Activated T-cell treated with anti-CD3 and anti-CD28 coated beads, Interleukin-2, amount 50 U/mL, for 24 hours (primary cell): ENCODE measurements around the gene MAST4.

Experiments used
- DNase-seq: peaks from one replicate; pipeline ENCODE4 v3.0.0-alpha.2; 2020
- H3K27ac Mint-ChIP-seq: 2 replicates; pipeline ENCODE4 v1.8.0; 2020; ENCODE audit warnings: mild to moderate bottlenecking, mixed read lengths
- H3K27me3 Mint-ChIP-seq: 2 replicates; pipeline ENCODE4 v1.8.0; 2020; ENCODE audit warnings: mixed read lengths
- H3K36me3 Mint-ChIP-seq: 2 replicates; pipeline ENCODE4 v1.8.0; 2020; ENCODE audit warnings: low read depth, mixed read lengths
- H3K4me1 Mint-ChIP-seq: 2 replicates; pipeline ENCODE4 v1.8.0; 2020; ENCODE audit warnings: low read depth, mixed read lengths
- H3K4me3 Mint-ChIP-seq: 2 replicates; pipeline ENCODE4 v1.8.0; 2020; ENCODE audit warnings: mild to moderate bottlenecking, moderate library complexity, mixed read lengths
- H3K9me3 Mint-ChIP-seq: 2 replicates; pipeline ENCODE4 v1.8.0; 2020; ENCODE audit warnings: mixed read lengths

The MAST4 gene

GRCh38 chr5:67047160-67047559, 451.0 kb downstream of the MAST4 start:
- H3K27me3 Mint-ChIP-seq: no peaks in the 10 kb centered on the region
- H3K27ac Mint-ChIP-seq: no peak overlapping the region
- no peak for DNase-seq
- peaks cover 19% of the 10 kb centered on the region for H3K4me1 Mint-ChIP-seq
- no peaks in the 10 kb centered on the region for H3K9me3 Mint-ChIP-seq
- no peak overlapping the region for H3K4me3 Mint-ChIP-seq
- no peaks in the 10 kb centered on the region for H3K36me3 Mint-ChIP-seq

GRCh38 chr5:67047616-67048015, 451.4 kb downstream of the MAST4 start:
- H3K27ac Mint-ChIP-seq: no peak overlapping the region
- H3K4me1 Mint-ChIP-seq: peaks cover 19% of the 10 kb centered on the region
- no peaks in the 10 kb centered on the region for H3K27me3 Mint-ChIP-seq
- H3K36me3 Mint-ChIP-seq: no peaks in the 10 kb centered on the region
- no peak overlapping the region for H3K4me3 Mint-ChIP-seq
- no peak for DNase-seq
- H3K9me3 Mint-ChIP-seq: no peaks in the 10 kb centered on the region

- Mint-ChIP-seq H3K36me3 (peaks cover 4% of the 10 kb centered on the region), H3K4me1 (peaks cover 19% of the 10 kb centered on the region), H3K4me3 (no peak overlapping the region), H3K9me3 (no peaks in the 10 kb centered on the region), H3K27ac (no peak overlapping the region), H3K27me3 (no peaks in the 10 kb centered on the region)
- no peak for DNase-seq
Measured at GRCh38 chr5:67050125-67050524, 453.9 kb downstream of the MAST4 start.

- no peaks in the 10 kb centered on the region for H3K9me3 Mint-ChIP-seq
- H3K36me3 Mint-ChIP-seq: peaks cover 6% of the 10 kb centered on the region
- no peak overlapping the region for H3K27ac Mint-ChIP-seq
- H3K4me1 Mint-ChIP-seq: peaks cover 19% of the 10 kb centered on the region
- no peak overlapping the region for H3K4me3 Mint-ChIP-seq
- DNase-seq: no peak
- H3K27me3 Mint-ChIP-seq: no peaks in the 10 kb centered on the region
Measured at GRCh38 chr5:67050635-67051034, 454.4 kb downstream of the MAST4 start.

GRCh38 chr5:67051164-67051563, 455.0 kb downstream of the MAST4 start:
- Mint-ChIP-seq H3K36me3 (peaks cover 6% of the 10 kb centered on the region), H3K4me3 (no peak overlapping the region), H3K27ac (no peak overlapping the region), H3K9me3 (no peaks in the 10 kb centered on the region), H3K4me1 (peaks cover 19% of the 10 kb centered on the region), H3K27me3 (no peaks in the 10 kb centered on the region)
- DNase-seq: no peak

GRCh38 chr5:67052034-67052433, 455.8 kb downstream of the MAST4 start:
- peaks cover 6% of the 10 kb centered on the region for H3K36me3 Mint-ChIP-seq
- DNase-seq: no peak

GRCh38 chr5:67053229-67053628, 457.0 kb downstream of the MAST4 start:
- H3K4me1 Mint-ChIP-seq: peaks cover 19% of the 10 kb centered on the region
- no peak overlapping the region for H3K4me3 Mint-ChIP-seq
- H3K27ac Mint-ChIP-seq: no peak overlapping the region
- H3K27me3 Mint-ChIP-seq: no peaks in the 10 kb centered on the region
- no peak for DNase-seq
- no peaks in the 10 kb centered on the region for H3K9me3 Mint-ChIP-seq
- peaks cover 6% of the 10 kb centered on the region for H3K36me3 Mint-ChIP-seq

More at GRCh38 chr5:67052034-67052433, 455.8 kb downstream of the MAST4 start:
- Mint-ChIP-seq H3K27me3 (no peaks in the 10 kb centered on the region), H3K9me3 (no peaks in the 10 kb centered on the region), H3K4me3 (no peak overlapping the region), H3K4me1 (peaks cover 19% of the 10 kb centered on the region), H3K27ac (no peak overlapping the region)

GRCh38 chr5:67058998-67059743, 463.0 kb downstream of the MAST4 start:
- Mint-ChIP-seq H3K4me3 (no peak overlapping the region), H3K27ac (no peak overlapping the region), H3K4me1 (peaks cover 21% of the 10 kb centered on the region), H3K36me3 (peaks cover 21% of the 10 kb centered on the region), H3K9me3 (no peaks in the 10 kb centered on the region), H3K27me3 (no peaks in the 10 kb centered on the region)
- no peak for DNase-seq

GRCh38 chr5:67059744-67060490, 463.7 kb downstream of the MAST4 start:
- H3K27me3 Mint-ChIP-seq: no peaks in the 10 kb centered on the region
- peaks cover 18% of the 10 kb centered on the region for H3K36me3 Mint-ChIP-seq
- no peak for DNase-seq

GRCh38 chr5:67061511-67061910, 465.3 kb downstream of the MAST4 start:
- Mint-ChIP-seq H3K4me3 (no peak overlapping the region), H3K27me3 (no peaks in the 10 kb centered on the region), H3K4me1 (peaks cover 32% of the 10 kb centered on the region), H3K27ac (no peak overlapping the region), H3K36me3 (peaks cover 15% of the 10 kb centered on the region), H3K9me3 (no peaks in the 10 kb centered on the region)
- DNase-seq: no peak

More at GRCh38 chr5:67059744-67060490, 463.7 kb downstream of the MAST4 start:
- Mint-ChIP-seq H3K4me1 (peaks cover 23% of the 10 kb centered on the region), H3K27ac (no peak overlapping the region), H3K9me3 (no peaks in the 10 kb centered on the region), H3K4me3 (no peak overlapping the region)

GRCh38 chr5:67063055-67063454, 466.9 kb downstream of the MAST4 start:
- H3K27me3 Mint-ChIP-seq: no peaks in the 10 kb centered on the region
- DNase-seq: no peak
- H3K4me3 Mint-ChIP-seq: no peak overlapping the region
- H3K36me3 Mint-ChIP-seq: peaks cover 16% of the 10 kb centered on the region
- H3K9me3 Mint-ChIP-seq: no peaks in the 10 kb centered on the region
- H3K27ac Mint-ChIP-seq: no peak overlapping the region
- H3K4me1 Mint-ChIP-seq: peaks cover 32% of the 10 kb centered on the region

GRCh38 chr5:67063791-67064190, 467.6 kb downstream of the MAST4 start:
- no peak for DNase-seq
- Mint-ChIP-seq H3K9me3 (no peaks in the 10 kb centered on the region), H3K36me3 (peaks cover 16% of the 10 kb centered on the region), H3K27me3 (no peaks in the 10 kb centered on the region), H3K27ac (no peak overlapping the region), H3K4me3 (no peak overlapping the region), H3K4me1 (peaks cover 32% of the 10 kb centered on the region)

- Mint-ChIP-seq H3K36me3 (peaks cover 11% of the 10 kb centered on the region), H3K9me3 (no peaks in the 10 kb centered on the region), H3K27me3 (no peaks in the 10 kb centered on the region), H3K27ac (peak overlapping the region; percentile 75), H3K4me3 (no peak overlapping the region), H3K4me1 (peaks cover 27% of the 10 kb centered on the region)
- DNase-seq: no peak
Measured at GRCh38 chr5:67065237-67065636, 469.0 kb downstream of the MAST4 start.

GRCh38 chr5:67065696-67066095, 469.5 kb downstream of the MAST4 start:
- H3K36me3 Mint-ChIP-seq: peaks cover 11% of the 10 kb centered on the region
- no peak overlapping the region for H3K27ac Mint-ChIP-seq
- no peak overlapping the region for H3K4me3 Mint-ChIP-seq
- peaks cover 27% of the 10 kb centered on the region for H3K4me1 Mint-ChIP-seq
- DNase-seq: no peak
- no peaks in the 10 kb centered on the region for H3K9me3 Mint-ChIP-seq
- no peaks in the 10 kb centered on the region for H3K27me3 Mint-ChIP-seq

- Mint-ChIP-seq H3K4me1 (peaks cover 24% of the 10 kb centered on the region), H3K27ac (no peak overlapping the region), H3K27me3 (no peaks in the 10 kb centered on the region), H3K9me3 (no peaks in the 10 kb centered on the region), H3K36me3 (peaks cover 8% of the 10 kb centered on the region), H3K4me3 (no peak overlapping the region)
- no peak for DNase-seq
Measured at GRCh38 chr5:67066815-67067214, 470.6 kb downstream of the MAST4 start.
